Colon (tissue), 2 donors: Measurements from ENCODE around the gene LARP4.
"Not testable (repeated sequence)": the region's sequence is repeated elsewhere in the genome, so short reads cannot be mapped to it uniquely, and the experiment has no call there.

Experiments
- FAIRE-seq: peaks from 2 replicates; lab custom pipeline; 2012; peaks lifted over from hg19 to GRCh38; lab: Jason Lieb, UNC
- donor health status: control.
- donor health status: control.

Gene LARP4

DNA sequence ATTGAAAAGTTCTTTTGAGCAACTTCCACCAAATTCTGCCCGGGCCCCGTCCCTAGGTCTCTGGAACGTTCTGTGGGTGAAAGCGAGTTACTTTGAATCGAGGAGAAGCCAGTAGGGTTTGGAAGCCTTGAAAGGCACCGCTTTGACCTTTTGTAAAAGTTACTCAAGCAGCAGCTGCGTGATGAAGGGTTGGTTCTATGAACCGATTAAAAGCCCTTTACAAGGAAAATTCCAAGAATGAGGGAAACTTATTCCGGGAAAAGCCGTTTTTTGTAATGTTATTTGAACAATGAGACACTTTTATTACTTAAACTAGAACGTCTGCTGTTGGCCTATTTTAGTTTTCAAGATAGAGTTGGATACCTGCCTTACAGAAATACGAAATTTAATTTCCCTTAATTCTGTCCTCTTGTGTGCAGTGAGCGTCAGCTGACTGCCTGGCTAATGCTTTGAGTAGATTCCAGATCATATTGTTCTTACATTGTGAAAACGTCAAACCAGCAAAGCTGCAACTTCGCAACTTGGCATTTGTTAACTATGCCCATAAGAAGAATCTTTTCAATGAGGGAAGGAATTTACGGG lies 906 bp downstream of the LARP4 start:
- FAIRE-seq, result no peak

DNA sequence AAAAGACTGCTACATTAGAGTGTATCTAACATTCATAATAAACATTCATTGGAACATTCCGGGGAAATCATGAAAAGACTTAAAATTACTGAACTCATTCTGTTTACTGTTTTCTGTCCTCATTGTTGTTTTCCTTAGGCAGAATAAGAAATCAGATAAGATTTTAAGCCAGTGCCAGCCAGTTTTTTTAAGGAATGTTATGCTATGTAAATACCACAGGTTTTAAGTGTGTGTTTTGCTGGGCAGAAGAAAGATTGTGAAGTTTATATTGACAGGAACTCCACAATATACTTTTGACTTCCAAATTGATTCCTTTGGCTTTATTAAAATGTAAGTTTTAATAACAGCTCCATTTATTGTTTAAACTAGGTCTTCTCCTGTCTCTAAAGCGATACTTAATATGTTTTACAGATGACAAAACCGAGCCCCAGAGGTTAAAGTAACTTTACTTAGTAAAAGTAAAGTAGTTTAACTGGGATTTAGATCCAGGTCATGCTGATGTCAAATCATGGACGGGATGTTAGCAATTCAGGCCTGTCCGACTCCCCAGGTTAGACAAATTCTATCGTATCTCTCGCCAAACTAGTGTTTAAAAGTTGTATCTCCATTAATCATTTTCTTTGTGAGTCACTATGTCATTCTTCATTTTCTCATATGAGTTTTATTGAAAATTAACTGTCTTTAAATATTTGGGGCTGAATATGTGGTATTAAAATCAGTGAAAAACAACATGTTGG lies 1.7 kb downstream of the LARP4 start:
- no peak for FAIRE-seq

DNA sequence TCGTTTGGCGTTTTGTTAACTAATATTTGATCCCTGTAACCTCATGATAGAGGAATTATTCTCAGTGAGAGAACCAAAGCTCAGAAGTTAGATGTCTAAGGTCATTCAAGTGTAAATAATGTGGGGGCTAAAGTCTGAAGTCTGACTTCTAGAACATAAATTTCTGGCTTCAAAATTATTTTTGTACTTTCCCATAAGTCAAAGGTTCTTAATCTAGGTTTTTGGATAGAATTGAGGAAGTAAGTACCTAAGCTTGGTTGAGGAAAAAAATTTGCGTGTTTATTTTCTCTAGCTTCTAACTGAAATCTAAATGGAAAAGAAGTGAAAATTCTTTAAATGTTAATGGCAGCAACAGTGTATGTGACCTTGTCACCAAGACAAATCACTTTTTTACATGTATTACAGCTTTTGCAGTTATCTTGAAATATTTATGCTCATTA lies 2.3 kb downstream of the LARP4 start:
- no peak for FAIRE-seq

DNA sequence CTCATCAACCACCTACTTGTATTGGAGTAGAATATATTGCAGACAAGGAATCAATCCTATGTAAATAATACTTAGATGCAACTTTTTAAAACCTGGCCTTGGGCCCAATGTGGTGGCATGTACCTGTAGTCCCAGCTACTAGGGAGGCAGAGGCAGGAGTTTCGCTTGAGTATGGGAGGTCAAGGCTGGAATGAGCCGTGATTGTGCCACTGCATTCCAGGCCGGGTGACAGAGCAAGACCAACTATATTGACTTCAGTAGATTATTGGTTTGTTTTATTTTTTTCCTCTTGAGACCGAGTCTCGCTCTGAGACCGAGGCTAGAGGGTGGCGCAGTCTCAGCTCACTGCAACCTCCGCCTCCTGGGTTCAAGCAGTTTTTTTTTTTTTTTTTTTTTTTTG lies 3.6 kb downstream of the LARP4 start:
- no peak for FAIRE-seq

GRCh38 chr12:50411051-50411660 lies 10.5 kb downstream of the LARP4 start:
- no peak for FAIRE-seq

GRCh38 chr12:50415899-50416479 lies 15.3 kb downstream of the LARP4 start:
- FAIRE-seq, result no peak

- no peak for FAIRE-seq
These were observed 18.6 kb downstream of the LARP4 start for GRCh38 chr12:50419112-50419909.

DNA sequence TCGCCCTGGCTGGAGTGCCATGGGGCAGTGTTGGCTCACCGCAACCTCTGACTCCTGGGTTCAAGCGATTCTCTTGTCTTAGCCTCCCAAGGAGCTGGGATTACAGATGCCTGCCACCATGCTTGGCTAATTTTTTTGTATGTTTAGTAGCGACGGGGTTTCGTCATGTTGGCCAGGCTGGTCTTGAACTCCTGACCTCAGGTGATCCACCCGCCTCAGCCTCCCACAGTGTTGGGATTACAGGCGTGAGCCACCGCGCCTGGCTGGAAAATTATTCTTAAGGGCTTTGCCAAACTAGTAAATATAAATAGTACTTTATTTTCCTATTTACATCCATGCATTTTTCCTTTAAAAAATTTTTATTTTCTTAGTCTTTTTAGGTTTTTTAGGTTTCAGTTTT lies 22.2 kb downstream of the LARP4 start:
- not testable (repeated sequence) for FAIRE-seq

DNA sequence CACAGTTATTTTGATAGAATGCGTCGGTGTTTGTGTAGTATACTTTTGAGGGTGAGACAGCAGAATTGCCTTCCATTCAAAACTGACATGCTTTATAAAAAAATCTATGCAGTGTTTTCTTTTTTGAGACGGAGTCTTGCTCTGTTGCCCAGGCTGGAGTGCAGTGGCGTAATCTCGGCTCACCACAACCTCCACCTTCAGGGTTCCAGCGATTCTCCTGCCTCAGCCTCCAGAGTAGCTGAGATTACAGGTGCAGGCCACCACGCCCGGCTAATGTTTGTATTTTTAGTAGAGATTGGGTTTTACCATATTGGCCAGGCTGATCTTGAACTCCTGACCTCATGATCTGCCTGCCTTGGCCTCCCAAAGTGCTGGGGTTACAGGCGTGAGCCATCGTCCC lies 22.7 kb downstream of the LARP4 start:
- FAIRE-seq, result not testable (repeated sequence)

DNA sequence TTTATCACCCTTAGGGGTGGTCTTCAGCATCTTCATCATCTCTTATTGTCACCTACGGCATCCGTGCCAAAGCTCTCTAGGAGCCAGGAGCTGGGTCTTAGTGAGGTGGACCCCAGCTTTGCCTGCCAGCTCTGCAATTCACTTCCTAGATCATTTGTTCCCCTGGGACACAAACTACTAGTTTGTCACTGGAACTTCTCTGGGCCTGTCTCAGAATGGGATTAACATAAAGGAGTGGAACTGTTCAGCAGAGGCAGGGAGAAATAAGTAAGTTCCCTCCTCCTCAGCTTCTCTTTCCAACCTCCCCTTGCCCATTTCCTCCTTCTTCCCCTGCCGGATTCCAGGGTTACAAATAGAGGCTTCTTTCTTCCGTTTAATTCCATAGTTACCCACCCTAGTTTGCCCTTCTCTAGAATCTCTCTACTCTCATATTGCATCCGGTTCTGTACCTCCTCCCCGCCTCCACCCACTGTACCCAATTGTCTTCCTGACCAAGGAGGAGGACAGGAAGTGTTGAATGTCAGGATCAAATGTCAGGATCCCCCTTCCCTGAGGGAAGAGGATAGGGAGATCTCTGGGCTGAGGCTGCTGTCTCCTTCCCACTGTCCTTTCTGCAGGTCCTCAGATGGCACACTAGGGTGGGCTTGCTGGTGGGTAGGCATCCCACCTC lies 25.0 kb downstream of the LARP4 start:
- FAIRE-seq, result no peak

DNA sequence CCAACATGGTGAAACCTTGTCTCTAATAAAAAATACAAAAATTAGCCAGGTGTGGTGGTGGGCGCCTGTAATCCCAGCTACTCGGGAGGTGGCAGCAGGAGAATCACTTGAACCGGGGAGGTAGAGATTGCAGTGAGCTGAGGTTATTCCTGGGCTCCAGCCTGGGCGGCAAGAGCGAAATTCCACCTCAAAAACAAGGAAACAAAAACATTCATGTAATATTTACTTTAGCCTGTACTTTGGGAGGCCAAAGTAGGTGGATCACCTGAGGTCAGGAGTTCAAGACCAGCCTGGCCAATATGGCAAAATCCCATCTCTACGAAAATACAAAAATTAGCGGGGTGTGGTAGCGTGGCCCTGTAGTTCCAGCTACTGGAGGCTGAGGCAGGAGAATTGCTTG lies 31.0 kb downstream of the LARP4 start:
- not testable (repeated sequence) for FAIRE-seq

GRCh38 chr12:50440288-50440687 lies 39.6 kb downstream of the LARP4 start:
- no peak for FAIRE-seq

- FAIRE-seq, result no peak
These were observed 41.1 kb downstream of the LARP4 start for GRCh38 chr12:50441763-50442162.

DNA sequence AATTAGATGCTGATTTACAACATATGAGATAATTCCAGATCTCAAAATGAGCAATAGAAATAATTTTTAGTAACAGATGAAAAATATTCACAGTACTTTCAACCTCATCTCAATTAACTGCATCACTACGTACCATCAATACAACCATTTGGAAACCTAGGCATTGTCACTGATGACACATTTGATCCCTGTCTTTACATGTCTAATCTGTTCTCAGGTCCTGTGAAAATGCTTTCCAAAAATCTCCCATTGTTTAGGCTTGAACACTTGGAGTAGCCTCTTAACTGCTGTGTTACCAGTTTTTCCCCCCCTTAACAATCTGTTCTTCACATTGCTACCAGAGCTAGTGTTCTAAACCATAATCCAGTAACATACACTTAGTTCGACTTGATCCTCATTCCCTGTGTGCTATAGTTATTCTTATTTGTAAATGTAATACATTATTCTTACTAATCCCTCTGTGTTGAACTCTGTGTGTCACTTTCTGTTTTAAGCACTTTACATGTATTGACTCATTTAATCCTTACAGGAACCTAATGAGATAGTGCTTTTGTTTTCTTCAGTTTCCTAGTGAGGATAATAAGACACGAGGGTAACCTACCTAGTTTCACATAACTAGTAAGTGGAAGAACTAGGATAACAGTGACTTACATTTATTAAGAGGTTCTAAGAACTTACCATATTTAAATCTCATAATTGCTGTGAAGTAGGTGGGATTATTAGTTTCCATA lies 41.7 kb downstream of the LARP4 start:
- FAIRE-seq, result no peak

- FAIRE-seq, result not testable (repeated sequence)
These were observed 49.0 kb downstream of the LARP4 start for GRCh38 chr12:50449671-50450070.

- FAIRE-seq, result no peak
These were observed 52.1 kb downstream of the LARP4 start for GRCh38 chr12:50452795-50453194.

GRCh38 chr12:50453872-50454271 lies 53.2 kb downstream of the LARP4 start:
- FAIRE-seq, result no peak

DNA sequence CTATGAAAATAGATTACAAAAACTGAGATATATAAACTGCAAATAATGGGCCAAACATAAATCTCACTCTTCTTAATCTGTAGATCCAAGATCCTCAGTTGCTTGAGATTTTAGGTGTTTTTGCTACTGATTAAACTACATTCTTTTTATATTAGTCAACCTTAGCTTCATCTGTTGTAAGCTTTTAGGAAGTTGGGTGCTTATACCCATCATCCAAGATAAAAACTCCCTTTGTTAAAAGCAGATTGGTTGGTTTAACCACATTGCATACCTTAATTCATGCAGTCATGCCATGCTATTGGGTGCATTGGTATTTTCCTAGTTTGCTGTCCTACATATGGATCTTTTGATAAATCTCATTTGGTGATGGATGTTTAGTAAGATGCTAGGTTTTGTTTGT lies 57.9 kb downstream of the LARP4 start:
- no peak for FAIRE-seq

GRCh38 chr12:50467439-50467838 lies 66.8 kb downstream of the LARP4 start:
- FAIRE-seq, result no peak

- no peak for FAIRE-seq
These were observed 76.7 kb downstream of the LARP4 start for GRCh38 chr12:50477241-50477832.

DNA sequence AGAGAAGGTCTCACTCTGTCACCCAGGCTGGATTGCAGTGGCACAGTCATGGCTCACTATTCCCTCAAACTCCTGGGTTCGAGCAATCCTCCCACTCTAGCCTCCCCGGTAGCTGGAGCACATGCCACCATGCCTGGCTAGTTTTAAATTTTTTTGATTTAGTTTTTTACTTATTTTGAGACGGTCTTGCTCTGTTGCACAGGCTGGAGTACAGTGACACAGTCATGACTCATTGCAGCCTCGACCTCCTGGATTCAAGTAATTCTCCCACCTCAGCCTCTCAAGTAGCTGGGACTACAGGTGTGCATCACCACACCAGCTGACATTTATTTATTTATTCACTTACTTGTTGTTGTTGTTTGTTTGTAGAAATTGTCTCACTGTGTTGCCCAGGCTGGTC lies 81.9 kb downstream of the LARP4 start:
- no peak for FAIRE-seq
